Measurements from ENCODE around the gene TAGLN2. TPM values are rescaled to one million over a fixed set of nuclear protein-coding genes. Genes with fewer than 3 reads are reported as not detected.

The TAGLN2 gene
- total RNA-seq, 4 donors from 2014 or later: 65.1 to 235 (median 168) TPM

GRCh38 chr1:159959451-159959850, 34.1 kb upstream of the TAGLN2 start:
- Histone ChIP-seq H3K27me3 (no peaks in the 10 kb centered on the region), H3K27ac (no peak overlapping the region), H3K4me1 (peaks cover 0 to 21% (median 12%) of the 10 kb centered on the region in 4 donors), H3K9me3 (no peaks in the 10 kb centered on the region), H3K36me3 (no peaks in the 10 kb centered on the region), H3K4me3 (no peak overlapping the region)
- intact Hi-C loops (cut with DNase I; ENCODE audit: low total_unique reads) (no loop called here), in situ Hi-C loops (cut with MboI; ENCODE audit: low pct_ligation_motif_present in 1 of 4, low pct_unique_long_range_greater_than_20kb in 1 of 4, low sequenced_read_pairs in 3 of 4) (no loop called here)
- DNase-seq: no peak
- 62% methylated on average over 4 of the region's 4 CpGs; no CpG with 5 or more reads in 1 of the 2 donors for WGBS, 2 donors (ENCODE audit: low coverage in 1 of 2)
- TF ChIP-seq, protein P1, sequence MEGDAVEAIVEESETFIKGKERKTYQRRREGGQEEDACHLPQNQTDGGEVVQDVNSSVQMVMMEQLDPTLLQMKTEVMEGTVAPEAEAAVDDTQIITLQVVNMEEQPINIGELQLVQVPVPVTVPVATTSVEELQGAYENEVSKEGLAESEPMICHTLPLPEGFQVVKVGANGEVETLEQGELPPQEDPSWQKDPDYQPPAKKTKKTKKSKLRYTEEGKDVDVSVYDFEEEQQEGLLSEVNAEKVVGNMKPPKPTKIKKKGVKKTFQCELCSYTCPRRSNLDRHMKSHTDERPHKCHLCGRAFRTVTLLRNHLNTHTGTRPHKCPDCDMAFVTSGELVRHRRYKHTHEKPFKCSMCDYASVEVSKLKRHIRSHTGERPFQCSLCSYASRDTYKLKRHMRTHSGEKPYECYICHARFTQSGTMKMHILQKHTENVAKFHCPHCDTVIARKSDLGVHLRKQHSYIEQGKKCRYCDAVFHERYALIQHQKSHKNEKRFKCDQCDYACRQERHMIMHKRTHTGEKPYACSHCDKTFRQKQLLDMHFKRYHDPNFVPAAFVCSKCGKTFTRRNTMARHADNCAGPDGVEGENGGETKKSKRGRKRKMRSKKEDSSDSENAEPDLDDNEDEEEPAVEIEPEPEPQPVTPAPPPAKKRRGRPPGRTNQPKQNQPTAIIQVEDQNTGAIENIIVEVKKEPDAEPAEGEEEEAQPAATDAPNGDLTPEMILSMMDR (IDR thresholded peaks at IDR 0.05): no peak
- TF ChIP-seq POLR2AphosphoS5 (IDR thresholded peaks at IDR 0.05) (no peak), POLR2A (IDR thresholded peaks at IDR 0.05) (no peak), EP300 (IDR thresholded peaks at IDR 0.05; ENCODE audit: low read depth) (no peak)

DNA sequence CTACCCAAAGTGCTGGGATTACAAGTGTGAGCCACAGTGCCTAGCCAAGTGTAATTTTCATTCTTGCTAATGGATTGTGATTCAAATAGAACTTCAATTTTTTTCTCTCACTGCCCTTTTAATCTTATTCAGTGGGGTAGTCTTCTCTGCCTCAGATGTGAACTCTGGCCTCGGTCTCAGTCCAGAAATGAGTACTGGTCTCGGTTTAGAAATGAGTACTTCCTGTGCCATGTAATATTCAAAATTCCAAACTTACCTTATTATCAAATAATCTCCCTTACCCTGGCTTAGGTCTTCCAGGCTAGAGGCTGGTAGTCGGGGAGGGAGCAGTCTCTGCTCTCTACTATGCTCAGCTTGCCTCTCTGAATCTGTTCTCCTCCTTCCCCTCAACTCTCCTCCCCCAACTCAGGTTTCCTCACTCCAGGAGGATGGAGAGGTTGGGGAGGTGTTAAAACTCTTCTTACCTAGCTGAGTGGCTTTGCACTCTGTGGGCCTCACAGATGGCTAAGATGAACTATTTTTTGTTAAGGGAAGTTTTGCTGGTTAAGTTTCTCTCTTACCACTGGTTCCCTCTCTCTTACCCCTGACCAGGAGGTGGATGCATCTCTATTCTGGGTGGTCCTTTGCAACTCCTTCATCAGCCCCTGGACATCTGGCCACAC, 33.5 kb upstream of the TAGLN2 start:
- Histone ChIP-seq H3K9me3 (no peaks in the 10 kb centered on the region), H3K27me3 (no peaks in the 10 kb centered on the region), H3K27ac (no peak overlapping the region), H3K4me1 (peaks cover 0 to 21% (median 12%) of the 10 kb centered on the region in 4 donors), H3K4me3 (no peak overlapping the region), H3K36me3 (no peaks in the 10 kb centered on the region)
- TF ChIP-seq POLR2AphosphoS5 (IDR thresholded peaks at IDR 0.05): no peak
- no peak for TF ChIP-seq EP300 (IDR thresholded peaks at IDR 0.05; ENCODE audit: low read depth)
- 66% methylated on average over 3 of the region's 3 CpGs; no CpG with 5 or more reads in 1 of the 2 donors for WGBS, 2 donors (ENCODE audit: low coverage in 1 of 2)
- DNase-seq: no peak
- intact Hi-C loops (cut with DNase I; ENCODE audit: low total_unique reads) (no loop called here), in situ Hi-C loops (cut with MboI; ENCODE audit: low pct_ligation_motif_present in 1 of 4, low pct_unique_long_range_greater_than_20kb in 1 of 4, low sequenced_read_pairs in 3 of 4) (no loop called here)

GRCh38 chr1:159957824-159958268, 32.5 kb upstream of the TAGLN2 start:
- H3K9me3 ChIP-seq: no peaks in the 10 kb centered on the region
- no peak overlapping the region for H3K4me3 ChIP-seq
- no peak overlapping the region for H3K27ac ChIP-seq
- 18 to 37% methylated on average over 3 to 9 of the region's 9 CpGs for WGBS, 2 donors (ENCODE audit: low coverage in 1 of 2)
- TF ChIP-seq POLR2A (IDR thresholded peaks at IDR 0.05) (no peak), EP300 (IDR thresholded peaks at IDR 0.05; ENCODE audit: low read depth) (no peak), POLR2AphosphoS5 (IDR thresholded peaks at IDR 0.05) (no peak)
- TF ChIP-seq, protein P1 (IDR thresholded peaks at IDR 0.05): no peak
- intact Hi-C loops (cut with DNase I; ENCODE audit: low total_unique reads): no loop called here
- DNase-seq: no peak
- no peaks in the 10 kb centered on the region for H3K27me3 ChIP-seq
- H3K4me1 ChIP-seq: peaks cover 0 to 21% (median 12%) of the 10 kb centered on the region in 4 donors
- H3K36me3 ChIP-seq: no peaks in the 10 kb centered on the region
- in situ Hi-C loops (cut with MboI; ENCODE audit: low pct_ligation_motif_present in 1 of 4, low pct_unique_long_range_greater_than_20kb in 1 of 4, low sequenced_read_pairs in 3 of 4): no loop called here

GRCh38 chr1:159955456-159955855, 30.1 kb upstream of the TAGLN2 start:
- Histone ChIP-seq H3K4me1 (peaks cover 0 to 5% (median 1%) of the 10 kb centered on the region in 4 donors), H3K9me3 (no peaks in the 10 kb centered on the region), H3K27me3 (no peaks in the 10 kb centered on the region), H3K36me3 (no peaks in the 10 kb centered on the region), H3K27ac (no peak overlapping the region), H3K4me3 (no peak overlapping the region)
- in situ Hi-C loops (cut with MboI; ENCODE audit: low pct_ligation_motif_present in 1 of 4, low pct_unique_long_range_greater_than_20kb in 1 of 4, low sequenced_read_pairs in 3 of 4) (no loop called here), intact Hi-C loops (cut with DNase I; ENCODE audit: low total_unique reads) (no loop called here)
- 85 to 94% methylated on average over 3 of the region's 3 CpGs for WGBS, 2 donors (ENCODE audit: low coverage in 1 of 2)
- TF ChIP-seq, protein P1 (IDR thresholded peaks at IDR 0.05): no peak
- TF ChIP-seq POLR2AphosphoS5 (IDR thresholded peaks at IDR 0.05) (no peak), POLR2A (IDR thresholded peaks at IDR 0.05) (no peak), EP300 (IDR thresholded peaks at IDR 0.05; ENCODE audit: low read depth) (no peak)
- no peak for DNase-seq

Measured in transverse colon (tissue), 4 donors.